Measurements from ENCODE around the gene PRSS2.

The PRSS2 gene

GRCh38 chr7:142811154-142811737, 40.5 kb downstream of the PRSS2 start:
- Histone ChIP-seq H4K20me1 (peaks cover 0 to 7% (median 0%) of the 10 kb centered on the region in 11 experiments; a peak in 1 of 22 replicates), H3K9ac (no peak overlapping the region), H3K27ac (peak overlapping the region in 2 of 11 experiments; percentile 88 to 89; a peak in 2 of 22 replicates), H3K4me2 (peak overlapping the region in 8 of 11 experiments; percentile 82 to 95 (median 90); a peak in 15 of 22 replicates), H3K4me3 (no peak overlapping the region), H3K4me1 (peaks cover 15 to 83% (median 79%) of the 10 kb centered on the region in 10 experiments), H3K27me3 (no peaks in the 10 kb centered on the region), H3K36me3 (no peaks in the 10 kb centered on the region), H3K9me3 (replicated peaks in 1 of 11) (no peaks in the 10 kb centered on the region)
- no peak for TF ChIP-seq Cebpa-rat (IDR thresholded peaks at IDR 0.05)

- Histone ChIP-seq H3K4me1 (peaks cover 15 to 69% (median 66%) of the 10 kb centered on the region in 10 experiments), H3K4me2 (peak overlapping the region; percentile 17 to 95 (median 87); a peak in 19 of 22 replicates), H3K36me3 (no peaks in the 10 kb centered on the region), H3K9me3 (replicated peaks in 1 of 11) (no peaks in the 10 kb centered on the region), H3K4me3 (peak overlapping the region in 2 of 10 experiments; percentile 16 to 24; a peak in 1 of 20 replicates), H3K27ac (peak overlapping the region in 3 of 11 experiments; percentile 7 to 34 (median 26); a peak in 3 of 22 replicates), H4K20me1 (peaks cover 0 to 7% (median 0%) of the 10 kb centered on the region in 11 experiments; a peak in 1 of 22 replicates), H3K27me3 (no peaks in the 10 kb centered on the region), H3K9ac (peak overlapping the region in 3 of 11 experiments; percentile 27 to 39 (median 36); a peak in 4 of 22 replicates)
- no peak for TF ChIP-seq Cebpa-rat (IDR thresholded peaks at IDR 0.05)
Observed at GRCh38 chr7:142812437-142813215, 41.9 kb downstream of the PRSS2 start.

GRCh38 chr7:142813226-142813625, 42.5 kb downstream of the PRSS2 start:
- Histone ChIP-seq H3K27ac (peak overlapping the region in 2 of 11 experiments; percentile 26 to 34; a peak in 2 of 22 replicates), H3K4me3 (0 out of 20 replicates have a peak overlapping the region, but pooled peaks of 2 of the 10 experiments have one; percentile 16 to 24), H3K27me3 (no peaks in the 10 kb centered on the region), H3K4me2 (peak overlapping the region; percentile 17 to 95 (median 87); a peak in 19 of 22 replicates), H3K9ac (peak overlapping the region in 1 of 11 experiments; percentile 39; a peak in 1 of 22 replicates), H3K36me3 (no peaks in the 10 kb centered on the region), H3K9me3 (replicated peaks in 1 of 11) (no peaks in the 10 kb centered on the region), H4K20me1 (peaks cover 0 to 7% (median 0%) of the 10 kb centered on the region in 11 experiments; a peak in 1 of 22 replicates), H3K4me1 (peaks cover 15 to 63% (median 60%) of the 10 kb centered on the region in 10 experiments)
- TF ChIP-seq Cebpa-rat (IDR thresholded peaks at IDR 0.05) = no peak

- peaks cover 13 to 58% (median 55%) of the 10 kb centered on the region in 10 experiments for H3K4me1 ChIP-seq
- no peak overlapping the region for H3K27ac ChIP-seq
- H3K4me2 ChIP-seq = peak overlapping the region in 9 of 11 experiments; percentile 66 to 95 (median 88); a peak in 18 of 22 replicates
Observed at GRCh38 chr7:142813699-142814098, 42.9 kb downstream of the PRSS2 start.

GRCh38 chr7:142814451-142814850, 43.7 kb downstream of the PRSS2 start:
- H3K9ac ChIP-seq = no peak overlapping the region
- H3K27me3 ChIP-seq = no peaks in the 10 kb centered on the region
- no peak overlapping the region for H3K4me3 ChIP-seq
- no peak for TF ChIP-seq Cebpa-rat (IDR thresholded peaks at IDR 0.05)
- peaks cover 0 to 7% (median 0%) of the 10 kb centered on the region in 11 experiments; a peak in 1 of 22 replicates for H4K20me1 ChIP-seq
- peak overlapping the region in 7 of 11 experiments; percentile 7 to 95 (median 88); a peak in 3 of 22 replicates for H3K4me2 ChIP-seq
- H3K9me3 ChIP-seq (replicated peaks in 1 of 11) = no peaks in the 10 kb centered on the region
- H3K4me1 ChIP-seq = peaks cover 6 to 50% (median 48%) of the 10 kb centered on the region in 10 experiments; a peak in 19 of 20 replicates
- H3K36me3 ChIP-seq = no peaks in the 10 kb centered on the region
- no peak overlapping the region for H3K27ac ChIP-seq

More at GRCh38 chr7:142813699-142814098, 42.9 kb downstream of the PRSS2 start:
- Histone ChIP-seq H3K27me3 (no peaks in the 10 kb centered on the region), H4K20me1 (peaks cover 0 to 7% (median 0%) of the 10 kb centered on the region in 11 experiments; a peak in 1 of 22 replicates), H3K9ac (no peak overlapping the region), H3K36me3 (no peaks in the 10 kb centered on the region), H3K4me3 (no peak overlapping the region), H3K9me3 (replicated peaks in 1 of 11) (no peaks in the 10 kb centered on the region)
- TF ChIP-seq Cebpa-rat (IDR thresholded peaks at IDR 0.05) = no peak

DNA sequence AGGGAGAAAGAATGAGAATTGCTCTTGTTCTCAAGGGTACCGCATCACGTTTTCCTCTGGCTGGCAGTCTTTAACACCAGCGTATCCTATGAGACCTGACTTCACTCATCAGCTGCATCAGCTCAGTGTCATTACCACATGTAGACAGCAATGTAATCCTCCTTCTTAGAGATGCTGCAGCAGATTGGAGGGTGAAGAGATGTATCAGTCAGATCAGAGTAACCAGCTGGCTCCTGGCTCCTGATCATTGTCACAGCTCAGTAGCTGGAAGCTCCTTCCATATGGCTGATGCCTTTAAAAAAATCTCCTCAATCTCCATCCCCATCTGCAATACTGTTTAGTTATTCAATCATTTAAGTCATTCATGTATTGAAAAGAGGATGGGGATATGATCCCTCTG, 44.4 kb downstream of the PRSS2 start:
- Histone ChIP-seq H3K9me3 (replicated peaks in 1 of 11) (no peaks in the 10 kb centered on the region), H3K4me3 (no peak overlapping the region), H3K36me3 (no peaks in the 10 kb centered on the region), H3K27ac (no peak overlapping the region), H4K20me1 (peaks cover 0 to 7% (median 0%) of the 10 kb centered on the region in 11 experiments; a peak in 1 of 22 replicates), H3K9ac (no peak overlapping the region), H3K27me3 (no peaks in the 10 kb centered on the region), H3K4me2 (no peak overlapping the region), H3K4me1 (peaks cover 6 to 44% (median 41%) of the 10 kb centered on the region in 10 experiments; a peak in 19 of 20 replicates)
- TF ChIP-seq Cebpa-rat (IDR thresholded peaks at IDR 0.05) = no peak

DNA sequence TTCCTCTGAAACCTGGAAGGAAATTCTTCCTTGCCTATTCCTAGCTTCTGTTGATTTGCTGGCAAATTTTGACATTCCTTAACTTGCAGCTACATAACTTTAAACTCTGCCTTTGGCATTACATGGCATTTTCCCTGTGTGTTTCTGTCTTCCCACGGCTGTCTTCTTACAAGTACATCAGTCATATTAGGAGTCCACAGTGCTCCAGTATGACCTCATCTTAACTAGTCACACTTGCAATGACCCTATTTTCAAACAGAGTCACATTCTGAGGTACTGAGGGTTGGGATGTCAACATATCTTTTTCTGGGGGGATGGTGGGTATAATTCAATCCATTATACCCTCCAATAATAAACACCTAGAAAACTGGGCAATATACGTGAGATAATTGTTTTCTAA, 46.7 kb downstream of the PRSS2 start:
- Histone ChIP-seq H3K4me1 (peaks cover 6 to 20% (median 17%) of the 10 kb centered on the region in 10 experiments; a peak in 19 of 20 replicates), H3K36me3 (no peaks in the 10 kb centered on the region), H3K9me3 (replicated peaks in 1 of 11) (peaks cover 0 to 4% (median 0%) of the 10 kb centered on the region in 11 experiments; a peak in 2 of 22 replicates), H3K27me3 (no peaks in the 10 kb centered on the region), H4K20me1 (peaks cover 0 to 6% (median 0%) of the 10 kb centered on the region in 11 experiments; a peak in 1 of 22 replicates), H3K27ac (no peak overlapping the region), H3K4me3 (no peak overlapping the region), H3K4me2 (no peak overlapping the region), H3K9ac (no peak overlapping the region)
- no peak for TF ChIP-seq Cebpa-rat (IDR thresholded peaks at IDR 0.05)

DNA sequence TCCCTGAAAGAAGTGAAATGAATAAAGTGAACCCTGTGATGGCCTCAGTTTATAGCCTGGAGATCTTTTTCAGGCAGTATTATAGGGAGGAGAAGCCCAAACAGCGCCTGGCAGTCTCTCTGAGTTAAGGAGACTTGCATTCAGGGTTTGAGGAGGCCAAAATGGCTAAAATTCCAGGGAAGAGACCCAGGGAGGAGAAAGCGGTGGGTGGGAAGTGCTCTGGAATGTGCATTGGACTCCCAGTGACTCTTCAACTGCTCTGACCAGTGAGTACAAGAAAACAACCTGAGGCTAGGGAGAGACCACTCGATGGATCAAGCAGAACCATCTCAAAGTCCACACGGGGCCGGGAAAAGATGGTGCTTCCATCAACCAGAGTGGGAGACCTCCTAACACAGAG, 48.8 kb downstream of the PRSS2 start:
- Histone ChIP-seq H3K36me3 (no peaks in the 10 kb centered on the region), H3K9me3 (replicated peaks in 1 of 11) (peaks cover 0 to 12% (median 4%) of the 10 kb centered on the region in 11 experiments; a peak in 7 of 22 replicates), H3K4me2 (no peak overlapping the region), H3K27me3 (no peaks in the 10 kb centered on the region), H3K9ac (no peak overlapping the region), H4K20me1 (no peaks in the 10 kb centered on the region), H3K27ac (no peak overlapping the region), H3K4me3 (no peak overlapping the region), H3K4me1 (no peaks in the 10 kb centered on the region)
- TF ChIP-seq Cebpa-rat (IDR thresholded peaks at IDR 0.05) = no peak

DNA sequence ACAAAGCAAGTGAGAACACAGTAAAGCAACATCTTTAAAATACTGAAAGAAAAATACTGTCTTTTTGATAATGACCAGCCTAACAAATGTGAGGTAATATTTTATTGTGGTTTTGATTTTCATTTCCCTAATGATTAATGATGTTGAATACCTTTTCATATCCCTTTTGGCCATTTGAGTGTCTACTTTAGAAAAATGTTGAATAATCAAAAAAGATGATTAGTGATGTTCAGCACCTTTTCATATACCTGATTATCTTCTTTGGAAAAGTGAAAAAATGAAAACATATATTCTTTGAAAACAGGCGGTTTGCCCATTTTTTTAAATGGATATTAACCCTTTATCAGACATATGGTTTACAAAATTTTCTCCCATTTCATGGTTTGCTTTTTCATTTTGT, 51.9 kb downstream of the PRSS2 start:
- Histone ChIP-seq H3K36me3 (no peaks in the 10 kb centered on the region), H3K4me1 (no peaks in the 10 kb centered on the region), H3K27ac (no peak overlapping the region), H3K4me3 (no peak overlapping the region), H3K9ac (no peak overlapping the region), H3K27me3 (no peaks in the 10 kb centered on the region), H4K20me1 (no peaks in the 10 kb centered on the region), H3K9me3 (replicated peaks in 1 of 11) (peaks cover 8 to 21% (median 11%) of the 10 kb centered on the region in 11 experiments; a peak in 20 of 22 replicates), H3K4me2 (no peak overlapping the region)
- no peak for TF ChIP-seq Cebpa-rat (IDR thresholded peaks at IDR 0.05)
